HTERT RPE-1 (cell line): Measurements from ENCODE around the gene OR6N2.

Source experiments
- in situ Hi-C: fragments of 300-500 bp; cut with MboI; formaldehyde crosslinking; loops from 4 replicates; pipeline ENCODE4 v1.14.3; 2020; ENCODE audit warnings: low sequenced_read_pairs

OR6N2 gene

DNA sequence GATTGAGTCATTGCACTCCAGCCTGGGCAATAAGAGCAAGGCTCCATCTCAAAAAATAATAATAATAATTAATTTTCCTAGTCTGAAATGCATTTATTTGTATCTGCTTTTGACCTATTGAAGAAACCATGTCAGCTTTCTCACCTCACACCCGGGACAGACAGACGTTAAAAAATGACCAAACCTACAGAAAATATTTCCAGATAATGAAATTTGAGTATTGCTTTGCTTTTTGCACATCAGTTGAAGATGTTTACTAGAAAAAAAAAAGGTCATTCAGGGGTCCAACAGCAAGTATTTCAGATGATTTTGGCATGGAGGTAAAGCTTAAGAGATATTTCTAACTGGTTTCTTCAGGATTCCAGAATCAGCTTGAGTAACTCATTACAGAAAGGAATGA, 26.6 kb downstream of the OR6N2 start, which contains the start of gene OR6K6:
Gene OR6K6, plus strand, starts transcription at position 301 of the 400 bp plus-strand sequence. CDS start 168 bp downstream, outside the sequence.
- in situ Hi-C loops = no loop called here

- in situ Hi-C loops = no loop called here
Observed at GRCh38 chr1:158752155-158752712, 28.8 kb downstream of the OR6N2 start.

DNA sequence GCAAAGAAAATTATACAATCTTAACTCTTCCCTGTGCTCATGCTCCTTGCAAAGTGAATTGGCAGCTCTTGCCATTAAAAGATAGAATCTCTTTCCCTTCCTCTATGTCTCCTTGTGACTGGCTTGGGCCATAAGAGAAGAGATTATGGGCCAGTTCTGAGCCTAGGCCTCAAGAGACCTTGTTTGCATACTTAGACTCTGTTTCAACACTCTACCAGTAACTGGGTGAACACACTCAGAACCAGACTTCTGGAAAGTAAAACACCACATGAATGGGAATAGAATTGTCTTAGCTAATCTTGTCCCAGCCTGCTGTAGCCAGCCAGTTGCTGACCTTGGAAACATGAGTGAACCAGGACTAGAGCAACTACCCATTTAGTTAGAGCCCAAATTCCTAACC, 45.2 kb downstream of the OR6N2 start:
- in situ Hi-C loops = no loop called here

- in situ Hi-C loops = no loop called here
Observed at GRCh38 chr1:158732524-158732923, 48.5 kb downstream of the OR6N2 start.

DNA sequence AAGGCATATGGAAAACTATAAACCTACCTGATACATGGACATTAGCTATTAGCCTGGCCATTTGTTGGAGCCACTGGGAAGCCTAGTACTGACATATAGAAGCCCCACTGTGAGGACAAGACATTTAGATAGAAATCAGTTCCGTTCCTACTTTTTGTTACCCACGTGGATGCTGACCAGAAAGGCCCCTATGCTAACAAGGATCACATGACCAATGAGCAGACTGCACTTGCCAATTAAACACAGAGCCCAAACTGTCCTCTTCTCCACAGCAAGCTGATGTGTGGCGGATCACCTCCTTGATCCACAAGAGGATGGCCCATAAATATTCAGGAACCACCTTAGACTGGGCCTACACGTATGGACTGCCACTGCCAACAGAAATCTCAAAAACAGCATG, 49.3 kb downstream of the OR6N2 start:
- in situ Hi-C loops = no loop called here

DNA sequence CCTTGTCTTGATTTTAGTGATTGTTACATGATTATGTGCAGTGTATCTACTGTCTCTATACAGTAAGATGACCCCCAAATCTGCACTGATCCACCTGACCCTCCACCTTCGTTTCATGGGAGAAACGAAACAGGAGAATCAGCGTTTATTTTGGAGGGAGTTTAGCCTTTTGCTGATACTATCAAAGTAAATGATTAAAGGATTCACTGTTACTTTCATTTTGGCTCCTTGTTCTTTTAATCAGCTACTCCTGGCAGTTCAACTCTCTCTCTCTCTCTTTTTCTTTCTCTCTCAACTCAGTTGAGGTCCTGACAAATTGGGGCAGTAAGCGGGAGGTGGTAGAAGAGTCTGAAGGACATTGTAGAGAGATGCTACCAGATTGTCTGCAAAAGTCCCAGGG, 50.6 kb downstream of the OR6N2 start:
- in situ Hi-C loops = no loop called here

GRCh38 chr1:158728510-158729225, 52.3 kb downstream of the OR6N2 start:
- in situ Hi-C loops = no loop called here

- in situ Hi-C loops = no loop called here
Observed at GRCh38 chr1:158724442-158724841, 56.6 kb downstream of the OR6N2 start.
